GM12878 (cell line): ENCODE results near the gene TCERG1L. TPM values are rescaled to one million over a fixed set of nuclear protein-coding genes. Genes with fewer than 3 reads are reported as not detected.

Source experiments
- ATAC-seq: fragments of 200-7000 bp; cut with Tn5 transposase; 3 replicates; pipeline ENCODE4 v1.9.1; 2020; ENCODE audit warnings: mild to moderate bottlenecking, moderate library complexity
- BruUV-seq: library from RNA; stranded (reverse); fragments of 400-500 nt; replicated peaks from 2 replicates; lab custom pipeline; 2021; lab: Mats Ljungman, UMichigan
- CTCF ChIA-PET: fragments of 300-600 bp; sonication (Branson Sonifier 250); formaldehyde crosslinking; extraction: SDS; loops from one replicate; lab custom pipeline; 2021; ENCODE audit warnings: inconsistent platforms; lab: Yijun Ruan, JAX
- POLR2A ChIA-PET: fragments of 350-600 bp; formaldehyde crosslinking; extraction: SDS; loops from one replicate; lab custom pipeline; 2021; ENCODE audit warnings: inconsistent platforms; lab: Charles Lee
- RAD21 ChIA-PET: fragments of 300-600 bp; sonication (Branson Sonifier 250); formaldehyde crosslinking; loops from one replicate; lab custom pipeline; 2023; ENCODE audit warnings: antibody characterized with exemption; ENCODE audit not compliant: unreplicated experiment; lab: Charles Lee
- SMC1A ChIA-PET: fragments of 300-600 bp; sonication (Branson Sonifier 250); formaldehyde crosslinking; loops from one replicate; lab custom pipeline; 2023; ENCODE audit not compliant: unreplicated experiment, uncharacterized antibody; lab: Charles Lee
- DNase-seq: peaks from one replicate; pipeline ENCODE4 v3.0.0-alpha.2; 2011; ENCODE audit warnings: low read depth, low spot score
- FAIRE-seq: peaks from 3 replicates; lab custom pipeline; 2011; peaks lifted over from hg19 to GRCh38; lab: Jason Lieb, UNC
- H2AFZ ChIP-seq: 2 replicates; pipeline ENCODE4 v1.6.0; 2011; ENCODE audit warnings: low read depth, low read length, control low read depth; ENCODE audit not compliant: control insufficient read depth
- H3K27ac ChIP-seq: 2 replicates; pipeline ENCODE4 v1.5.1; 2011; ENCODE audit warnings: control low read depth; ENCODE audit not compliant: control insufficient read depth, insufficient read depth
- H3K27me3 ChIP-seq, 2 experiments: replicated peaks in 1 of 2; 2 replicates each; pipeline versions ENCODE4 v1.6.0 to v1.6.1; 2011; ENCODE audit warnings: low read length in 1 of 2; ENCODE audit not compliant: control insufficient read depth in 2 of 2, insufficient read depth in 2 of 2
- H3K36me3 ChIP-seq, 2 experiments: 2 replicates each; pipeline ENCODE4 v1.5.1; 2011; ENCODE audit warnings: low read length in 1 of 2; ENCODE audit not compliant: control insufficient read depth in 2 of 2, insufficient read depth in 2 of 2
- H3K4me1 ChIP-seq: 2 replicates; pipeline ENCODE4 v1.6.1; 2011; ENCODE audit warnings: mild to moderate bottlenecking, low read length, moderate library complexity, mixed read lengths; ENCODE audit not compliant: control insufficient read depth, insufficient read depth
- H3K4me2 ChIP-seq: 2 replicates; pipeline ENCODE4 v1.6.0; 2011; ENCODE audit warnings: control low read depth; ENCODE audit not compliant: control insufficient read depth, insufficient read depth
- H3K4me3 ChIP-seq: fragments of 200-600 bp; sonication (generic); 2 replicates; pipeline ENCODE4 v1.5.1; 2016
- H3K79me2 ChIP-seq: 2 replicates; pipeline ENCODE4 v1.6.0; 2011; ENCODE audit warnings: low read length; ENCODE audit not compliant: control insufficient read depth, insufficient read depth
- H3K9ac ChIP-seq: 2 replicates; pipeline ENCODE4 v1.8.0; 2011; ENCODE audit warnings: low read length, control low read depth, mixed read lengths; ENCODE audit not compliant: control insufficient read depth, insufficient read depth
- H3K9me3 ChIP-seq: replicated peaks from 3 replicates; pipeline ENCODE4 v1.5.1; 2011; ENCODE audit warnings: mild to moderate bottlenecking, low read length; ENCODE audit not compliant: control insufficient read depth, insufficient read depth
- H4K20me1 ChIP-seq: 2 replicates; pipeline ENCODE4 v1.6.0; 2011; ENCODE audit not compliant: control insufficient read depth, insufficient read depth
- ATF7 ChIP-seq: fragments of 450-650 bp; IDR thresholded peaks from 2 replicates; pipeline ENCODE4 v1.6.1; 2016; ENCODE audit warnings: low read depth, mild to moderate bottlenecking
- BACH1 ChIP-seq: fragments of 450-650 bp; IDR thresholded peaks from 2 replicates; pipeline ENCODE4 v1.6.1; 2017; ENCODE audit warnings: mild to moderate bottlenecking, borderline replicate concordance
- CBX5 ChIP-seq: sonication (generic); IDR thresholded peaks from 2 replicates; pipeline ENCODE4 v1.6.1; 2016; ENCODE audit warnings: low read depth, moderate library complexity, mild to moderate bottlenecking, inconsistent platforms
- ETV6 ChIP-seq, 2 experiments: fragments of 450-650 bp in 1 of 2; IDR thresholded peaks in 1 of 2; conservative IDR thresholded peaks in 1 of 2; 2 replicates each; pipeline ENCODE4 v1.6.1; 2014; ENCODE audit warnings: antibody characterized with exemption in 1 of 2, borderline replicate concordance in 1 of 2, low read depth in 1 of 2, mild to moderate bottlenecking in 1 of 2, moderate library complexity in 1 of 2
- EZH2 ChIP-seq: IDR thresholded peaks from 2 replicates; pipeline ENCODE4 v1.6.1; 2012; ENCODE audit warnings: low read depth, mild to moderate bottlenecking, control low read depth, inconsistent platforms, low read length, borderline replicate concordance; ENCODE audit not compliant: control insufficient read depth
- FOXK2 ChIP-seq: fragments of 450-650 bp; IDR thresholded peaks from 2 replicates; pipeline ENCODE4 v1.6.1; 2017; ENCODE audit warnings: mild to moderate bottlenecking, moderate library complexity
- HDGF ChIP-seq: fragments of 450-650 bp; IDR thresholded peaks from 2 replicates; pipeline ENCODE4 v1.6.1; 2016; ENCODE audit warnings: antibody characterized with exemption
- IKZF2 ChIP-seq, 2 experiments: fragments of 450-650 bp; IDR thresholded peaks; 2 replicates each; pipeline ENCODE4 v1.6.1; 2017; ENCODE audit warnings: mild to moderate bottlenecking in 2 of 2, moderate library complexity in 2 of 2
- JUND ChIP-seq: IDR thresholded peaks from 2 replicates; pipeline ENCODE4 v1.6.1; 2012; ENCODE audit warnings: low read depth, mild to moderate bottlenecking, low read length, improper control_type of control experiment, moderate library complexity
- RCOR1 ChIP-seq: conservative IDR thresholded peaks from 2 replicates; pipeline ENCODE4 v1.6.1; 2012; ENCODE audit warnings: low read depth, low read length, improper control_type of control experiment
- STAT1 ChIP-seq: fragments of 450-650 bp; conservative IDR thresholded peaks from 2 replicates; pipeline ENCODE4 v1.6.1; 2014; ENCODE audit warnings: antibody characterized with exemption, mild to moderate bottlenecking
- ZZZ3 ChIP-seq: IDR thresholded peaks from 2 replicates; pipeline ENCODE4 v1.6.1; 2011; ENCODE audit warnings: low read depth; ENCODE audit not compliant: control insufficient read depth, insufficient read length
- WGBS: methylation state at CpG from one replicate; pipeline ENCODE4 v1.1.6; 2016; ENCODE audit warnings: low lambda C conversion rate; ENCODE audit not compliant: insufficient replicate concordance, insufficient coverage; ENCODE audit errors: missing lambda C conversion rate; 5-methylcytosine and 5-hydroxymethylcytosine counted together
- in situ Hi-C: fragments of 300-500 bp; cut with MboI; formaldehyde crosslinking; loops from 9 replicates; pipeline ENCODE4 v1.14.3; 2018; ENCODE audit warnings: mixed read lengths
- intact Hi-C: fragments of 100-400 bp; cut with micrococcal nuclease; formaldehyde crosslinking; loops from one replicate; pipeline ENCODE4 v1.14.2; 2022; ENCODE audit not compliant: unreplicated experiment
- polyA plus RNA-seq, 11 experiments: library from polyadenylated mRNA; depleted of rRNA in 4 of 11; unstranded in 6 of 11; stranded (reverse) in 5 of 11; fragments of >200 nt; fragmentation: Nextera tagmentation in 4 of 11; fragmentation: Illumina TruSeq in 1 of 11; extraction: Ambion mirVana in 4 of 11; extraction: Trizol in 1 of 11; gene quantifications; 1 replicate in 1 of 11; 2 replicates in 10 of 11; pipeline versions ENCODE4 v1.2.1 to v1.2.3, GENCODE V29; 2011 to 2016; ENCODE audit warnings: inconsistent platforms in 2 of 11, missing spikeins in 2 of 11, low read depth in 1 of 11
- total RNA-seq, 4 experiments: library from RNA; depleted of rRNA in 3 of 4; stranded (reverse); fragments of >200 nt in 3 of 4; fragmentation: Illumina TruSeq in 1 of 4; extraction: Trizol in 1 of 4; gene quantifications; 2 replicates each; pipeline versions ENCODE4 v1.2.1 to v1.2.3, GENCODE V29; 2013 to 2021
- TF ChIP-seq, protein P1 (sequence below): fragments of 450-650 bp; formaldehyde crosslinking; IDR thresholded peaks from 2 replicates; pipeline ENCODE4 v1.4.0; 2022; ENCODE audit warnings: mild to moderate bottlenecking, moderate library complexity
- TF ChIP-seq, protein P2 (sequence below): fragments of 450-650 bp; formaldehyde crosslinking; IDR thresholded peaks from 2 replicates; pipeline ENCODE4 v1.5.0; 2022; ENCODE audit warnings: mild to moderate bottlenecking, missing genetic modification characterization
- TF ChIP-seq, protein P3 (sequence below): fragments of 450-650 bp; IDR thresholded peaks from 2 replicates; pipeline ENCODE4 v1.6.1; 2017; ENCODE audit warnings: mild to moderate bottlenecking, moderate library complexity

The TCERG1L gene
- total and polyA plus RNA-seq, 10 of the 15 experiments (the other 5 are each of a cell fraction or from before 2014, with no cell fraction given): not detected

DNA sequence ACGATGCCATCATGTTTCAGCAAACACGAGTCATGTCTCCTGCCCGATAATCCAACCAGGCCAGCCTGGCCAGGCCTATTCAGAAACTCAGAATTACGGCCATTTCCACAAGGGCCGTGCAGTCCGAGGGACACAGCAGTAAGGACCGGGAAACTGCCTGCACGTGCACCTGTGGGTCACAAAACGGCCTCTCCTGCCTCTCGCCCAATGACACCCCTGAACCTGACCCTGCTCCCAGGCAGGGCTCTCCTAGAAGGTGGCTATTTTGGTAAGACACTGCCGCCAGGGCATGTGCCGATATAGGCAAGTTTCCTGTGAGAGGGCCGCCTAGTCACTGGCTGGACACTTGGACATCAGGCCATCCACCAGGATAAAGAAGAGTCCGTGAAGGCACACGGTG lies 196.7 kb downstream of the TCERG1L start:
- intact Hi-C loops (no loop called here), in situ Hi-C loops (no loop called here)
- no peaks in the 10 kb centered on the region for H3K79me2 ChIP-seq
- H3K27me3 ChIP-seq: no peaks in the 10 kb centered on the region
- H3K9ac ChIP-seq: no peak overlapping the region
- no peaks in the 10 kb centered on the region for H3K36me3 ChIP-seq
- no peak overlapping the region for H3K27ac ChIP-seq
- H3K4me2 ChIP-seq: no peak overlapping the region
- ChIA-PET POLR2A (no interaction called here), SMC1A (no interaction called here), RAD21 (no interaction called here), CTCF (no interaction called here)
- H3K4me3 ChIP-seq: no peak overlapping the region
- DNase-seq (no peak), ATAC-seq (no peak), FAIRE-seq (no peak)
- no peak overlapping the region for H2AFZ ChIP-seq
- WGBS: 37% methylated on average over 15 of the region's 15 CpGs
- H3K9me3 ChIP-seq: no peaks in the 10 kb centered on the region; the same call in 2 of the 3 replicates
- H4K20me1 ChIP-seq: no peaks in the 10 kb centered on the region
- BruUV-seq: no TSS peak
- no peaks in the 10 kb centered on the region for H3K4me1 ChIP-seq
- TF ChIP-seq IKZF2 (IDR thresholded peaks at IDR 0.05) (no peak), HDGF (no peak), FOXK2 (no peak), ETV6 (conservative IDR thresholded peaks at IDR 0.05 in 1 of 2, IDR thresholded peaks at IDR 0.05 in 1 of 2; ENCODE audit: borderline replicate concordance in 1 of 2, low read depth in 1 of 2) (no peak), CBX5 (no peak), EZH2 (no peak), RCOR1 (no peak), STAT1 (no peak), JUND (no peak), BACH1 (no peak), ATF7 (no peak), ZZZ3 (no peak)
- TF ChIP-seq, protein P1, sequence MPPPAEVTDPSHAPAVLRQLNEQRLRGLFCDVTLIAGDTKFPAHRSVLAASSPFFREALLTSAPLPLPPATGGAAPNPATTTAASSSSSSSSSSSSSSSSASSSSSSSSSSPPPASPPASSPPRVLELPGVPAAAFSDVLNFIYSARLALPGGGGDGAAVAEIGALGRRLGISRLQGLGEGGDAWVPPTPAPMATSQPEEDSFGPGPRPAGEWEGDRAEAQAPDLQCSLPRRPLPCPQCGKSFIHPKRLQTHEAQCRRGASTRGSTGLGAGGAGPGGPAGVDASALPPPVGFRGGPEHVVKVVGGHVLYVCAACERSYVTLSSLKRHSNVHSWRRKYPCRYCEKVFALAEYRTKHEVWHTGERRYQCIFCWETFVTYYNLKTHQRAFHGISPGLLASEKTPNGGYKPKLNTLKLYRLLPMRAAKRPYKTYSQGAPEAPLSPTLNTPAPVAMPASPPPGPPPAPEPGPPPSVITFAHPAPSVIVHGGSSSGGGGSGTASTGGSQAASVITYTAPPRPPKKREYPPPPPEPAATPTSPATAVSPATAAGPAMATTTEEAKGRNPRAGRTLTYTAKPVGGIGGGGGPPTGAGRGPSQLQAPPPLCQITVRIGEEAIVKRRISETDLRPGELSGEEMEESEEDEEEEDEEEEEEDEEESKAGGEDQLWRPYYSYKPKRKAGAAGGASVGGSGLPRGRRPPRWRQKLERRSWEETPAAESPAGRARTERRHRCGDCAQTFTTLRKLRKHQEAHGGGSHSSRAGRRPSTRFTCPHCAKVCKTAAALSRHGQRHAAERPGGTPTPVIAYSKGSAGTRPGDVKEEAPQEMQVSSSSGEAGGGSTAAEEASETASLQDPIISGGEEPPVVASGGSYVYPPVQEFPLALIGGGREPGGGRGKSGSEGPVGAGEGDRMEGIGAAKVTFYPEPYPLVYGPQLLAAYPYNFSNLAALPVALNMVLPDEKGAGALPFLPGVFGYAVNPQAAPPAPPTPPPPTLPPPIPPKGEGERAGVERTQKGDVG (CRISPR knock-in tag): no peak
- TF ChIP-seq, protein P2, sequence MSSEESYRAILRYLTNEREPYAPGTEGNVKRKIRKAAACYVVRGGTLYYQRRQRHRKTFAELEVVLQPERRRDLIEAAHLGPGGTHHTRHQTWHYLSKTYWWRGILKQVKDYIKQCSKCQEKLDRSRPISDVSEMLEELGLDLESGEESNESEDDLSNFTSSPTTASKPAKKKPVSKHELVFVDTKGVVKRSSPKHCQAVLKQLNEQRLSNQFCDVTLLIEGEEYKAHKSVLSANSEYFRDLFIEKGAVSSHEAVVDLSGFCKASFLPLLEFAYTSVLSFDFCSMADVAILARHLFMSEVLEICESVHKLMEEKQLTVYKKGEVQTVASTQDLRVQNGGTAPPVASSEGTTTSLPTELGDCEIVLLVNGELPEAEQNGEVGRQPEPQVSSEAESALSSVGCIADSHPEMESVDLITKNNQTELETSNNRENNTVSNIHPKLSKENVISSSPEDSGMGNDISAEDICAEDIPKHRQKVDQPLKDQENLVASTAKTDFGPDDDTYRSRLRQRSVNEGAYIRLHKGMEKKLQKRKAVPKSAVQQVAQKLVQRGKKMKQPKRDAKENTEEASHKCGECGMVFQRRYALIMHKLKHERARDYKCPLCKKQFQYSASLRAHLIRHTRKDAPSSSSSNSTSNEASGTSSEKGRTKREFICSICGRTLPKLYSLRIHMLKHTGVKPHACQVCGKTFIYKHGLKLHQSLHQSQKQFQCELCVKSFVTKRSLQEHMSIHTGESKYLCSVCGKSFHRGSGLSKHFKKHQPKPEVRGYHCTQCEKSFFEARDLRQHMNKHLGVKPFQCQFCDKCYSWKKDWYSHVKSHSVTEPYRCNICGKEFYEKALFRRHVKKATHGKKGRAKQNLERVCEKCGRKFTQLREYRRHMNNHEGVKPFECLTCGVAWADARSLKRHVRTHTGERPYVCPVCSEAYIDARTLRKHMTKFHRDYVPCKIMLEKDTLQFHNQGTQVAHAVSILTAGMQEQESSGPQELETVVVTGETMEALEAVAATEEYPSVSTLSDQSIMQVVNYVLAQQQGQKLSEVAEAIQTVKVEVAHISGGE (CRISPR knock-in tag): no peak
- TF ChIP-seq, protein P3, sequence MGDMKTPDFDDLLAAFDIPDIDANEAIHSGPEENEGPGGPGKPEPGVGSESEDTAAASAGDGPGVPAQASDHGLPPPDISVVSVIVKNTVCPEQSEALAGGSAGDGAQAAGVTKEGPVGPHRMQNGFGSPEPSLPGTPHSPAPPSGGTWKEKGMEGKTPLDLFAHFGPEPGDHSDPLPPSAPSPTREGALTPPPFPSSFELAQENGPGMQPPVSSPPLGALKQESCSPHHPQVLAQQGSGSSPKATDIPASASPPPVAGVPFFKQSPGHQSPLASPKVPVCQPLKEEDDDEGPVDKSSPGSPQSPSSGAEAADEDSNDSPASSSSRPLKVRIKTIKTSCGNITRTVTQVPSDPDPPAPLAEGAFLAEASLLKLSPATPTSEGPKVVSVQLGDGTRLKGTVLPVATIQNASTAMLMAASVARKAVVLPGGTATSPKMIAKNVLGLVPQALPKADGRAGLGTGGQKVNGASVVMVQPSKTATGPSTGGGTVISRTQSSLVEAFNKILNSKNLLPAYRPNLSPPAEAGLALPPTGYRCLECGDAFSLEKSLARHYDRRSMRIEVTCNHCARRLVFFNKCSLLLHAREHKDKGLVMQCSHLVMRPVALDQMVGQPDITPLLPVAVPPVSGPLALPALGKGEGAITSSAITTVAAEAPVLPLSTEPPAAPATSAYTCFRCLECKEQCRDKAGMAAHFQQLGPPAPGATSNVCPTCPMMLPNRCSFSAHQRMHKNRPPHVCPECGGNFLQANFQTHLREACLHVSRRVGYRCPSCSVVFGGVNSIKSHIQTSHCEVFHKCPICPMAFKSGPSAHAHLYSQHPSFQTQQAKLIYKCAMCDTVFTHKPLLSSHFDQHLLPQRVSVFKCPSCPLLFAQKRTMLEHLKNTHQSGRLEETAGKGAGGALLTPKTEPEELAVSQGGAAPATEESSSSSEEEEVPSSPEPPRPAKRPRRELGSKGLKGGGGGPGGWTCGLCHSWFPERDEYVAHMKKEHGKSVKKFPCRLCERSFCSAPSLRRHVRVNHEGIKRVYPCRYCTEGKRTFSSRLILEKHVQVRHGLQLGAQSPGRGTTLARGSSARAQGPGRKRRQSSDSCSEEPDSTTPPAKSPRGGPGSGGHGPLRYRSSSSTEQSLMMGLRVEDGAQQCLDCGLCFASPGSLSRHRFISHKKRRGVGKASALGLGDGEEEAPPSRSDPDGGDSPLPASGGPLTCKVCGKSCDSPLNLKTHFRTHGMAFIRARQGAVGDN: no peak
